Muscle layer of duodenum (tissue), 2 donors: Measurements from ENCODE around the gene RTBDN.
"Not testable (repeated sequence)": the region's sequence is repeated elsewhere in the genome, so short reads cannot be mapped to it uniquely, and the experiment has no call there.

Experiments used
- H3K27ac ChIP-seq: one replicate; pipeline ENCODE4 v1.7.0; 2013; ENCODE audit warnings: mild to moderate bottlenecking, low read length
- H3K27me3 ChIP-seq: one replicate; pipeline ENCODE4 v1.7.0; 2013; ENCODE audit warnings: low read depth, mild to moderate bottlenecking, control low read depth, low read length
- H3K36me3 ChIP-seq, 2 donors: one replicate each; pipeline ENCODE4 v1.7.0; 2013; ENCODE audit warnings: low read length in 2 of 2, control low read depth in 1 of 2, mild to moderate bottlenecking in 1 of 2; ENCODE audit not compliant: insufficient read depth in 2 of 2, control insufficient read depth in 1 of 2
- H3K4me1 ChIP-seq, 2 donors: one replicate each; pipeline ENCODE4 v1.7.0; 2013; ENCODE audit warnings: low read length in 2 of 2, mild to moderate bottlenecking in 2 of 2, control low read depth in 1 of 2, moderate library complexity in 1 of 2; ENCODE audit not compliant: insufficient read depth in 2 of 2, control insufficient read depth in 1 of 2
- H3K4me3 ChIP-seq, 2 donors: one replicate each; pipeline ENCODE4 v1.7.0; 2013; ENCODE audit warnings: low read length in 2 of 2, low read depth in 1 of 2, mild to moderate bottlenecking in 1 of 2
- H3K9me3 ChIP-seq, 2 donors: one replicate each; pipeline ENCODE4 v1.7.0; 2013; ENCODE audit warnings: low read length in 2 of 2, control low read depth in 1 of 2, mild to moderate bottlenecking in 1 of 2; ENCODE audit not compliant: control insufficient read depth in 1 of 2
- donor health status: healthy.

RTBDN gene

GRCh38 chr19:12804051-12804450, 30.3 kb downstream of the RTBDN start:
- Histone ChIP-seq H3K4me1 (peaks cover 0 to 37% of the 10 kb centered on the region in 2 donors), H3K9me3 (no peaks in the 10 kb centered on the region), H3K27me3 (no peaks in the 10 kb centered on the region), H3K4me3 (no peak overlapping the region), H3K36me3 (peaks cover 0 to 9% of the 10 kb centered on the region in 2 donors), H3K27ac (no peak overlapping the region)

DNA sequence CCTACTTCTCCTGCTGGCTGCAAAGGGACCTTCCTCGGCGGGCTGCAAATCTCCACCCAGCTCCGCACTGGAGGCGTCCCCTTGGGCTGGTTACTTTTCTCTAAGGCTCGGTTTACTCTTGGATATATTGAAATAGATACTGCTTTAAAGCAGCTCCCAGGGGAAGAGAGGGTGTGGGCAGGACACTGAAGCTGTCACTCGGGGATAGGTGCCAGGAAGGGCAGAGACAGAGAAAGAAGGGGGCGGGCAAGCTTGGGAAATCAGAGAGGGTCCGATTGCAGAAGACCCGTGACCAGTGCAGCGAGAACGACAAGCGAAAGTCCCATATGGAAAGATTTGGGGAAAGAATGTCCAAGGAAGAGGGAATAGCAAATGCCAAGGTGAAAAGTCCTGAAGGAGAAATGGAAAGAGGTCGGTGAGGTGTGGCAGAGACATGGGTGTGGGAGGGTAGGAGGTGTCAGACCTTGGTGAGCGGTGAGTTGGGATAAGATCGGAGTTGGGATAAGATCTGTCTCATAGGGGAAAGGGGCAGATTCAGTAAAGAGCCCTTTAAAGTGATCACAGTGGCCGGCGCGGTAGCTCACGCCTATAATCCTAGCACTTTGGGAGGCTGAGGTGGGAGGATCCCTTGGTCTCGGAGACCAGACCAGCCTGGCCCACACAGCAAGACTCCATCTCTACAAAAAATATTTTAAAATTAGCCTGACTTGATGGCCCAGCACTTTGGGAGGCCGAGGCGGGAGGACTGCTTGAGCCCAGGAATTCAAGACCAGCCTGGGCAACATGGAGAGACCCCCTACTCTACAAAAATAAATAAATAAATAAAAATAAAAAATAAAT, 31.9 kb downstream of the RTBDN start:
- Histone ChIP-seq H3K4me1 (peaks cover 0 to 37% of the 10 kb centered on the region in 2 donors), H3K27me3 (no peaks in the 10 kb centered on the region), H3K27ac (no peak overlapping the region)

DNA sequence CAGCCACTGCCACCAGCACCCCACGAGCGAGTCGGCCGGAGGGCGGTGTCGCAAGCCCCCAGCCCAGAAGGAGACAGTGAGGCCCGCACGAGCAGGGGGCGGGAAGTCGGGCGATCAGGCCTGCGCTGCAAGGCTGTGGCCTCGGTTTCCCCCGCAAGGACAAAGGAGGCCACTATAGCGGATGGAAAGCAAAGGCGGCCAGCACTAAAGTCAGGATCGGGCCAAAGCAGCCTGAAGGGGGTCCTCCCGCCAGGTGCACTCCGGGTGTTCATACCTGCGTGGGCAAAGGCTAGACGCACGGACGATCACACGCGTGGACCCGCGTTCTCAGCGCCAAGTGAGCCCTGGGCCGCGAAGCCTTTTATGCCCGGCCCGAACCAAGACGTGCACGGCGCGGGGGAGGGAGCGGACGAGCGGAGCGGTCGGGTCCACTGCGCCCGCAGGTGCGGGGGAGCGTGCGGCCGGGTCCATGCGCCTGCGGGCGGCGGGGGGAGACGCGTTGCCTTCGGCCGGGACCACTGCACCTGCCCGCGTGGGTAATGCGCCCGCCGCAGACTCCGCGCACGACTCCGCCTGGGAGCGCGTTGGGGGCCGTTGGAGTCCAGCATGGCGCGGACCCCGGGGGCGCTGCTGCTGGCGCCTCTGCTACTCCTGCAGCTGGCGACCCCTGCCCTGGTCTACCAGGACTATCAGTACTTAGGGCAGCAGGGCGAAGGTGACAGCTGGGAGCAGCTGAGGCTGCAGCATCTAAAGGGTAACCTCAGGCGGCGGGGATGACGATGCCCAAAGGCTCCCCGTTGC, 32.7 kb downstream of the RTBDN start, which contains the start of the genes PRDX2 and THSD8:
Gene PRDX2, minus strand, starts transcription at position 335 of the 801 bp plus-strand sequence. CDS start 539 bp downstream, outside the sequence.
Gene THSD8, plus strand, starts transcription at position 604 of the 801 bp plus-strand sequence. Its CDS starts 3 bp downstream, at position 607.
- peak within 1 kb of the TSS; percentile 31 for H3K27ac ChIP-seq
- peaks cover 0 to 9% of the 10 kb centered on the region in 2 donors for H3K36me3 ChIP-seq
- H3K4me1 ChIP-seq, result peaks cover under 1 to 29% of the 10 kb centered on the region in 2 donors
- H3K27me3 ChIP-seq, result no peaks in the 10 kb centered on the region
- no peaks in the 10 kb centered on the region for H3K9me3 ChIP-seq
- H3K4me3 ChIP-seq, result peak within 1 kb of the TSS; percentile 83 to 96

More for the DNA sequence above, 31.9 kb downstream of the RTBDN start:
- no peaks in the 10 kb centered on the region for H3K9me3 ChIP-seq
- H3K4me3 ChIP-seq, result peak overlapping the region; percentile 83 to 96
- H3K36me3 ChIP-seq, result peaks cover 0 to 9% of the 10 kb centered on the region in 2 donors

DNA sequence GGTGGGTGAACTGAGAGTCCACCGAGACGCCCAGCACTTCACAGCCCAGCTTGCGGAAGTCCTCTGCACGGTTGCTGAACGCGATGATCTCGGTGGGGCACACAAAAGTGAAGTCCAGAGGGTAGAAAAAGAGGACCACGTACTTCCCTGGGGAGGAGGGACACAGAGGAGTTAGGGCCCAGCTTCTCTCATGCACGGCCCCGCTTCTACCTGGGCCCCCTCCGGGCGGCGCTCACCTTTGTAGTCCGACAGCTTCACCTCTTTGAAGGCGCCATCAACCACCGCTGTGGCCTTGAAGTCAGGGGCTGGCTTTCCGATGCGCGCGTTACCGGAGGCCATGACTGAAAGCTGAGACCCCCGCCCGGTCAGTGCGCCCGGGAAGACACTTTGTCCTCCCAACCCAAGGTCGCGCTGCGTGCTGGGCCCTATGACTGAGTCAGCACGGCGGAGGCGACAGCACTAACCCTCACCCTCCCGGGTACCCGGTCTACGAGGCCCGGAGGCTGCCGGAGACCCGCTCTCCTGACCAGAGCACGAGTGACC, 33.4 kb downstream of the RTBDN start:
- H3K4me3 ChIP-seq, result peak overlapping the region; percentile 83 to 96
- no peaks in the 10 kb centered on the region for H3K9me3 ChIP-seq
- H3K4me1 ChIP-seq, result peaks cover 8 to 32% of the 10 kb centered on the region in 2 donors
- H3K27ac ChIP-seq, result peak overlapping the region; percentile 31
- peaks cover 0 to 9% of the 10 kb centered on the region in 2 donors for H3K36me3 ChIP-seq
- no peaks in the 10 kb centered on the region for H3K27me3 ChIP-seq

GRCh38 chr19:12800466-12800770, 34.0 kb downstream of the RTBDN start:
- Histone ChIP-seq H3K4me3 (peak overlapping the region; percentile 83 to 96), H3K4me1 (peaks cover 11 to 36% of the 10 kb centered on the region in 2 donors), H3K27me3 (no peaks in the 10 kb centered on the region), H3K36me3 (peaks cover 0 to 9% of the 10 kb centered on the region in 2 donors), H3K27ac (no peak overlapping the region), H3K9me3 (no peaks in the 10 kb centered on the region)

- peaks cover 0 to 9% of the 10 kb centered on the region in 2 donors for H3K36me3 ChIP-seq
- peak overlapping the region in 1 of 2 donors; percentile 96 for H3K4me3 ChIP-seq
- no peaks in the 10 kb centered on the region for H3K9me3 ChIP-seq
- no peaks in the 10 kb centered on the region for H3K27me3 ChIP-seq
- H3K27ac ChIP-seq, result no peak overlapping the region
- peaks cover 11 to 36% of the 10 kb centered on the region in 2 donors for H3K4me1 ChIP-seq
These were observed 34.5 kb downstream of the RTBDN start for GRCh38 chr19:12799742-12800465.

- peaks cover 11 to 35% of the 10 kb centered on the region in 2 donors for H3K4me1 ChIP-seq
- H3K27ac ChIP-seq, H3K27me3 ChIP-seq, H3K9me3 ChIP-seq, H3K36me3 ChIP-seq, H3K4me3 ChIP-seq: not testable (repeated sequence)
These were observed 36.8 kb downstream of the RTBDN start for GRCh38 chr19:12797607-12798006.

GRCh38 chr19:12797141-12797587, 37.2 kb downstream of the RTBDN start:
- Histone ChIP-seq H3K4me3 (no peak overlapping the region), H3K9me3 (no peaks in the 10 kb centered on the region), H3K27ac (no peak overlapping the region), H3K36me3 (peaks cover 0 to 9% of the 10 kb centered on the region in 2 donors), H3K4me1 (peaks cover 11 to 30% of the 10 kb centered on the region in 2 donors), H3K27me3 (no peaks in the 10 kb centered on the region)

GRCh38 chr19:12796146-12797071, 38.0 kb downstream of the RTBDN start:
- Histone ChIP-seq H3K27me3 (no peaks in the 10 kb centered on the region), H3K4me1 (peaks cover 11 to 23% of the 10 kb centered on the region in 2 donors), H3K4me3 (peak overlapping the region in 1 of 2 donors; percentile 49), H3K9me3 (no peaks in the 10 kb centered on the region), H3K27ac (peak overlapping the region; percentile 79), H3K36me3 (peaks cover 0 to 9% of the 10 kb centered on the region in 2 donors)

- Histone ChIP-seq H3K27me3 (no peaks in the 10 kb centered on the region), H3K9me3 (no peaks in the 10 kb centered on the region), H3K36me3 (peaks cover 0 to 12% of the 10 kb centered on the region in 2 donors), H3K27ac (no peak overlapping the region), H3K4me1 (peaks cover 11 to 17% of the 10 kb centered on the region in 2 donors), H3K4me3 (peak overlapping the region in 1 of 2 donors; percentile 97)
These were observed 39.4 kb downstream of the RTBDN start for GRCh38 chr19:12794971-12795381.
